ENCODE measurements around the gene CYB5RL. TPM values are rescaled to one million over a fixed set of nuclear protein-coding genes. Genes with fewer than 3 reads are reported as not detected.

CYB5RL gene
- total RNA-seq, 2 donors from 2014 or later: 2.0 to 3.5 TPM

GRCh38 chr1:54163573-54163972 is 36.3 kb downstream of the CYB5RL start:
- H3K9me3 ChIP-seq: no peaks in the 10 kb centered on the region
- H3K27ac ChIP-seq: no peak overlapping the region
- H3K4me3 ChIP-seq: no peak overlapping the region
- H3K4me1 ChIP-seq: peaks cover 0 to 4% of the 10 kb centered on the region in 2 donors
- H3K27me3 ChIP-seq: no peaks in the 10 kb centered on the region
- TF ChIP-seq CTCF (IDR thresholded peaks at IDR 0.05): no peak
- H3K36me3 ChIP-seq: no peaks in the 10 kb centered on the region
- DNase-seq (ENCODE audit: low spot score): no peak

- H3K4me3 ChIP-seq: no peak overlapping the region
- H3K9me3 ChIP-seq: no peaks in the 10 kb centered on the region
- no peaks in the 10 kb centered on the region for H3K27me3 ChIP-seq
- no peak overlapping the region for H3K27ac ChIP-seq
- no peaks in the 10 kb centered on the region for H3K36me3 ChIP-seq
- DNase-seq (ENCODE audit: low spot score): no peak
- TF ChIP-seq CTCF (IDR thresholded peaks at IDR 0.05): no peak
- peaks cover 0 to 4% of the 10 kb centered on the region in 2 donors for H3K4me1 ChIP-seq
Observed at GRCh38 chr1:54163051-54163450, 36.8 kb downstream of the CYB5RL start.

DNA sequence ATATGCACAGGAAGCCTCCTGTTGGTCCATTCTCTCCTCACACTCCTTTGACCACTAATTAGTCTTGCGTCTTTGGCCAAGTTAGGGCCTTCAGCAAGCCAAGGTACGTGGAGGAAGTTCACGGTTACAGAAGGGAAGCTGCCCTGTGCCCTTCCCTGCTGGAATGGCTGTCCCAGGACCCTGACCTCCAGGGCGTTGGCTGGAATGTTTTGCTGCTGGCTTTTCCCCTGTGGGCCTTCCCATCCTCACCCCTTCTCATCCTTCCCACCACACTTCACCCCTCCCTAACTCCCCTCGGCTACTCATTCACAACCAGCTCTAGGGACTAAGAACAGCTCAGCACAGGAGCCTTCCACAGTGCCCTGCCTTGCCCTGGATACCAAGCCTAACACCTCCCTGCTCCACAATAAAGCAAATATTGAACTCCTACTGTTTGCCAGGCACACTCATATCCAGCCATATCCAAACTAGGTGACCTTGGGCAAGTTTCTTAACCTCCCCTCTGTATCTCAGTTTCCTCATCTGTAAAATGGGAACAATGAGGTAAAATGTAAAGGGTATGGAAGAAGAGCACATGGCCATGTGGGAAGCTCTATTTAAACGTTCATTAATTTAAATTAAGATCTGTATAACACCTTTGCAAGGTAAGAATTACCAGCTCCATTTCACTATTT is 38.2 kb downstream of the CYB5RL start:
- DNase-seq (ENCODE audit: low spot score): no peak
- H3K27me3 ChIP-seq: no peaks in the 10 kb centered on the region
- no peaks in the 10 kb centered on the region for H3K9me3 ChIP-seq
- no peaks in the 10 kb centered on the region for H3K36me3 ChIP-seq
- TF ChIP-seq CTCF (IDR thresholded peaks at IDR 0.05): no peak
- no peak overlapping the region for H3K4me3 ChIP-seq
- peaks cover 0 to 4% of the 10 kb centered on the region in 2 donors for H3K4me1 ChIP-seq
- H3K27ac ChIP-seq: no peak overlapping the region

GRCh38 chr1:54160351-54160750 is 39.5 kb downstream of the CYB5RL start:
- no peak for DNase-seq (ENCODE audit: low spot score)
- no peak for TF ChIP-seq CTCF (IDR thresholded peaks at IDR 0.05)

GRCh38 chr1:54159733-54160316 is 40.0 kb downstream of the CYB5RL start:
- H3K27me3 ChIP-seq: no peaks in the 10 kb centered on the region
- TF ChIP-seq CTCF (IDR thresholded peaks at IDR 0.05): no peak
- no peak overlapping the region for H3K4me3 ChIP-seq
- DNase-seq (ENCODE audit: low spot score): no peak
- no peaks in the 10 kb centered on the region for H3K9me3 ChIP-seq
- peaks cover 0 to 4% of the 10 kb centered on the region in 2 donors for H3K4me1 ChIP-seq
- H3K27ac ChIP-seq: no peak overlapping the region
- no peaks in the 10 kb centered on the region for H3K36me3 ChIP-seq

More at GRCh38 chr1:54160351-54160750, 39.5 kb downstream of the CYB5RL start:
- no peaks in the 10 kb centered on the region for H3K36me3 ChIP-seq
- H3K27me3 ChIP-seq: no peaks in the 10 kb centered on the region
- H3K27ac ChIP-seq: no peak overlapping the region
- no peak overlapping the region for H3K4me3 ChIP-seq
- H3K9me3 ChIP-seq: no peaks in the 10 kb centered on the region
- H3K4me1 ChIP-seq: peaks cover 0 to 4% of the 10 kb centered on the region in 2 donors

Measured in right atrium auricular region (tissue), 2 donors.